Ovary (tissue), 9 donors: ENCODE results near the gene PPM1D. TPM values are rescaled to one million over a fixed set of nuclear protein-coding genes. Genes with fewer than 3 reads are reported as not detected.
"Not testable (repeated sequence)": the region's sequence is repeated elsewhere in the genome, so short reads cannot be mapped to it uniquely, and the experiment has no call there.

Experiments used
- DNase-seq, 5 donors: peaks; one replicate each; pipeline ENCODE4 v3.0.0-alpha.2; 2019 to 2020
- H3K27ac ChIP-seq, 2 donors: fragments of 200-600 bp; one replicate each; pipeline versions ENCODE4 v1.5.1 to v1.8.0; 2019 to 2022
- H3K27me3 ChIP-seq: fragments of 200-600 bp; one replicate; pipeline ENCODE4 v1.8.0; 2022
- H3K36me3 ChIP-seq: fragments of 200-600 bp; sonication (generic); one replicate; pipeline ENCODE4 v1.5.1; 2019
- H3K4me1 ChIP-seq: one replicate; pipeline ENCODE4 v1.8.1; 2013; ENCODE audit warnings: mild to moderate bottlenecking, moderate library complexity; ENCODE audit not compliant: insufficient read depth
- H3K4me3 ChIP-seq: fragments of 200-600 bp; sonication (generic); one replicate; pipeline ENCODE4 v1.5.1; 2017
- H3K9me3 ChIP-seq, 2 donors: fragments of 200-600 bp in 1 of 2; sonication (generic) in 1 of 2; one replicate each; pipeline versions ENCODE4 v1.5.1 to v1.8.1; 2013 to 2019; ENCODE audit warnings: mild to moderate bottlenecking in 1 of 2, moderate library complexity in 1 of 2
- CTCF ChIP-seq, 3 donors: fragments of 450-650 bp in 2 of 3; fragments of 200-600 bp in 1 of 3; IDR thresholded peaks; one replicate each; pipeline versions ENCODE4 v1.5.1 to v1.8.0; 2016 to 2022; ENCODE audit warnings: antibody characterized with exemption in 3 of 3, mild to moderate bottlenecking in 1 of 3
- EP300 ChIP-seq: sonication (generic); formaldehyde crosslinking; IDR thresholded peaks from one replicate; pipeline ENCODE4 v1.6.1; 2017; ENCODE audit warnings: antibody characterized with exemption
- POLR2A ChIP-seq: fragments of 450-650 bp; IDR thresholded peaks from one replicate; pipeline ENCODE4 v1.6.1; 2017; ENCODE audit warnings: antibody characterized with exemption, mild to moderate bottlenecking, moderate library complexity
- WGBS, 3 donors: extraction: QIAGEN DNeasy Blood & Tissue Kit in 1 of 3; methylation state at CpG; one replicate each; pipeline versions ENCODE4 v1.1.5 to v1.1.7; 2013 to 2017; 5-methylcytosine and 5-hydroxymethylcytosine counted together
- intact Hi-C, 4 donors: fragments of 100-400 bp; cut with DNase I; formaldehyde crosslinking; loops; one replicate each; pipeline versions ENCODE4 v1.11.0 to v1.15.1; 2022 to 2023
- polyA plus RNA-seq, 2 donors: library from polyadenylated mRNA; stranded (reverse); fragments of 200-250 nt in 1 of 2; fragments of 350-450 nt in 1 of 2; fragmentation: Illumina TruSeq in 1 of 2; extraction: RNeasy Lipid Tissue Mini Kit (QIAGEN cat#74804) in 1 of 2; gene quantifications; one replicate each; pipeline ENCODE4 v1.2.3, GENCODE V29; 2013 to 2014
- total RNA-seq, 7 donors: library from RNA; depleted of rRNA in 2 of 7; stranded (reverse); fragments of >200 nt in 2 of 7; fragmentation: NEBNext Ultra II Directional in 3 of 7; extraction: Animal tissue kit (Norgen Biotek cat#: 25700) in 3 of 7; gene quantifications; one replicate each; pipeline versions ENCODE4 v1.1.0 to v1.2.4, GENCODE V29; 2016 to 2023
- donor health status: DM: no; HTN: no; CAD: no; lungs with moderate emphysema.
- donor health status: DM: no; HTN: no; CAD: no.
- donor health status: Bipolar disorder and iron deficiency.
- donor health status: DM: yes; HTN: yes; CAD: no.
- donor health status: DM: no; HTN: no; CAD: no.
- donor health status: DM: yes; HTN: yes; CAD: no.

The PPM1D gene
- total and polyA plus RNA-seq, 9 donors = 11.9 to 35.5 (median 27.1) TPM

- H3K4me3 ChIP-seq = no peak overlapping the region
- TF ChIP-seq POLR2A (no peak), EP300 (no peak), CTCF (IDR thresholded peaks at IDR 0.05) (no peak)
- no peak for DNase-seq
- H3K36me3 ChIP-seq = no peaks in the 10 kb centered on the region
- intact Hi-C loops = no loop called here
- 24 to 40% (median 38%) methylated on average over 2 of the region's 2 CpGs for WGBS, 3 donors
- H3K4me1 ChIP-seq = no peaks in the 10 kb centered on the region
- no peaks in the 10 kb centered on the region for H3K9me3 ChIP-seq
- no peak overlapping the region for H3K27ac ChIP-seq
- no peaks in the 10 kb centered on the region for H3K27me3 ChIP-seq
Measured at GRCh38 chr17:60671482-60671881, 71.5 kb downstream of the PPM1D start.

- H3K4me1 ChIP-seq, intact Hi-C loops: not testable (repeated sequence)
- WGBS, 3 donors = 82 to 94% (median 84%) methylated on average over 7 of the region's 7 CpGs
Measured at GRCh38 chr17:60674637-60675036, 74.6 kb downstream of the PPM1D start.

DNA sequence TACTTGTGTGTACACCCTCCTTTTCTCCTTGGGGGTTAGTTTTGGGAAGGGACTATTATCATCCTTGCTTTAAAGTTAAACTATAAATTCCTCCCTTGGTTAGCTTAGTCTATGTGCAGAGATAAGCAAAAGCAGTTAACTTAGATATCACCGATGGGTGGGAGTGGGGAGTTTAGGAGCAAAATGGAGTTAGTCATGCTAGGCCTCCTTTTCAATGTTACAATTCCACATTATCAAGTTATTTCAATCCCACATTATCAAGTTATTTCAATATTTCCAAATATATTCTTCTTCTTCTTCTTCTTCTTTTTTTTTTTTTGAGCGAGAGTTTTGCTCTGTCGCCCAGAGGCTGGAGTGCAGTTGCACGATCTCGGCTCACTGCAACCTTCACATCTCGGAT lies 76.0 kb downstream of the PPM1D start:
- intact Hi-C loops = no loop called here
- no peak overlapping the region for H3K4me3 ChIP-seq
- no peak overlapping the region for H3K27ac ChIP-seq
- peaks cover 6% of the 10 kb centered on the region for H3K4me1 ChIP-seq
- no peaks in the 10 kb centered on the region for H3K9me3 ChIP-seq
- no peaks in the 10 kb centered on the region for H3K27me3 ChIP-seq
- DNase-seq = no peak
- TF ChIP-seq POLR2A (no peak), CTCF (IDR thresholded peaks at IDR 0.05) (no peak), EP300 (no peak)
- no peaks in the 10 kb centered on the region for H3K36me3 ChIP-seq
- 88 to 94% (median 90%) methylated on average over 6 of the region's 6 CpGs for WGBS, 3 donors

More at GRCh38 chr17:60674637-60675036, 74.6 kb downstream of the PPM1D start:
- not testable (repeated sequence) for DNase-seq, H3K4me3 ChIP-seq, H3K9me3 ChIP-seq, H3K27ac ChIP-seq, H3K27me3 ChIP-seq, H3K36me3 ChIP-seq

DNA sequence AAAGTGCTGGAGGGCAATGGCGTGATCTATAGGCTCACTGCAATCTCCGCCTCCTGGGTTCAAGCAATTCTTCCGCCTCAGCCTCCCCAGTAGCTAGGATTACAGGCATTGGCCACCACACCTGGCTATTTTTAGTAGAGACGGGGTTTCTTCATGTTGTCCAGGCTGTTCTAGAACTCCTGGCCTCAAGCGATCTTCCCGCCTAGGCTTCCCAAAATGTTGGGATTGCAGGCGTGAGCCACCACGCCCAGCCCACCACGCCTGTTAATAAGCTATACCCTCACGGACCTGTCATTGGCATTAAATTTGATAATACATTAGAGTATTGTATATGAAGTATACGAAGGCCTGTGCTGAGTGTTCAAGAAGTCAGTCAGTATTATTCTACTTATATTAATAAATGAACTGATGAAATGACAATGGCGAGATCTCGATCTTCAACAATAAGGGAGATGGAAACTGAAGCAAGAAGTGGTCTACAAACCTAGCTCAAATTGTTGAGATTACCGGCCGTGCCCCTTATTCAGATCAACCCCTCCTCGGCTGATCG lies 76.8 kb downstream of the PPM1D start:
- WGBS, 3 donors = 23 to 30% (median 24%) methylated on average over 17 of the region's 17 CpGs
- peak in 1 of 5 donors; percentile 25 for DNase-seq
- no peaks in the 10 kb centered on the region for H3K36me3 ChIP-seq
- intact Hi-C loops = no loop called here
- H3K4me3 ChIP-seq = peak overlapping the region; percentile 73
- H3K4me1 ChIP-seq = peaks cover 6% of the 10 kb centered on the region
- no peaks in the 10 kb centered on the region for H3K27me3 ChIP-seq
- no peak for TF ChIP-seq CTCF (IDR thresholded peaks at IDR 0.05)
- no peak for TF ChIP-seq POLR2A
- TF ChIP-seq EP300 = no peak
- H3K27ac ChIP-seq = peak overlapping the region in 1 of 2 donors; percentile 58
- H3K9me3 ChIP-seq = no peaks in the 10 kb centered on the region

- peak within 1 kb of the TSS; percentile 58 to 64 for H3K27ac ChIP-seq
- peaks cover 6% of the 10 kb centered on the region for H3K4me1 ChIP-seq
- H3K4me3 ChIP-seq = peak within 1 kb of the TSS; percentile 73
- peak; percentile 95 to 97 (median 97) for DNase-seq
- TF ChIP-seq POLR2A = peak; percentile 69
- TF ChIP-seq EP300 = no peak
- H3K9me3 ChIP-seq = no peaks in the 10 kb centered on the region
- intact Hi-C loops = no loop called here
- no peaks in the 10 kb centered on the region for H3K27me3 ChIP-seq
- 0% methylated on average over 51 of the region's 51 CpGs for WGBS, 3 donors
- H3K36me3 ChIP-seq = no peaks in the 10 kb centered on the region
Measured at GRCh38 chr17:60677308-60678117, 77.5 kb downstream of the PPM1D start, which contains the start of gene BCAS3. BCAS3 (plus strand) TSS chr17:60677851.
